ENCODE results near the gene HECW1. TPM values are rescaled to one million over a fixed set of nuclear protein-coding genes. Genes with fewer than 3 reads are reported as not detected.
A peak's percentile ranks its signal among the peaks of the same experiment; 100 is the strongest.

HECW1 gene
- total and polyA plus RNA-seq, 2 of the 13 experiments (the other 11 are each of a cell fraction or from before 2014, with no cell fraction given) = not detected

DNA sequence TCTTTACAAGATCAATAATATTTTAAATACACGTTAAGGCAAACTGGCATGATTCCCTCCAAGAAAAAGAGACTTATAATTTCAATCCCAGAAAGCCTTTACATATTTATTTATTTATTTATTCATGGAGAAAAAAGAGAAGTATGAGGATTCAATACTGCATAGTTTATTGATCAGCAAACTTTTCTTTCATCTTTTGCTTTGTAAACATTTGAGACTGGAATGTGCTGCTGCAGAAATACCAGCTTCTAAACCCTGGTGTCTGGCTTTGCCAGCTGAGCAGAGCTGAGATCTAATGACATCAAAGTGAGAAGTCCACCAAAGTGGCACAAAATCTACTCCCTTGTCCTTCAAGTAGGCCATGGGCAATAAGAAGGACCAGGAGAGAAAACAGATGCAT is 376.8 kb downstream of the HECW1 start (continued):
- TF ChIP-seq, protein P1, sequence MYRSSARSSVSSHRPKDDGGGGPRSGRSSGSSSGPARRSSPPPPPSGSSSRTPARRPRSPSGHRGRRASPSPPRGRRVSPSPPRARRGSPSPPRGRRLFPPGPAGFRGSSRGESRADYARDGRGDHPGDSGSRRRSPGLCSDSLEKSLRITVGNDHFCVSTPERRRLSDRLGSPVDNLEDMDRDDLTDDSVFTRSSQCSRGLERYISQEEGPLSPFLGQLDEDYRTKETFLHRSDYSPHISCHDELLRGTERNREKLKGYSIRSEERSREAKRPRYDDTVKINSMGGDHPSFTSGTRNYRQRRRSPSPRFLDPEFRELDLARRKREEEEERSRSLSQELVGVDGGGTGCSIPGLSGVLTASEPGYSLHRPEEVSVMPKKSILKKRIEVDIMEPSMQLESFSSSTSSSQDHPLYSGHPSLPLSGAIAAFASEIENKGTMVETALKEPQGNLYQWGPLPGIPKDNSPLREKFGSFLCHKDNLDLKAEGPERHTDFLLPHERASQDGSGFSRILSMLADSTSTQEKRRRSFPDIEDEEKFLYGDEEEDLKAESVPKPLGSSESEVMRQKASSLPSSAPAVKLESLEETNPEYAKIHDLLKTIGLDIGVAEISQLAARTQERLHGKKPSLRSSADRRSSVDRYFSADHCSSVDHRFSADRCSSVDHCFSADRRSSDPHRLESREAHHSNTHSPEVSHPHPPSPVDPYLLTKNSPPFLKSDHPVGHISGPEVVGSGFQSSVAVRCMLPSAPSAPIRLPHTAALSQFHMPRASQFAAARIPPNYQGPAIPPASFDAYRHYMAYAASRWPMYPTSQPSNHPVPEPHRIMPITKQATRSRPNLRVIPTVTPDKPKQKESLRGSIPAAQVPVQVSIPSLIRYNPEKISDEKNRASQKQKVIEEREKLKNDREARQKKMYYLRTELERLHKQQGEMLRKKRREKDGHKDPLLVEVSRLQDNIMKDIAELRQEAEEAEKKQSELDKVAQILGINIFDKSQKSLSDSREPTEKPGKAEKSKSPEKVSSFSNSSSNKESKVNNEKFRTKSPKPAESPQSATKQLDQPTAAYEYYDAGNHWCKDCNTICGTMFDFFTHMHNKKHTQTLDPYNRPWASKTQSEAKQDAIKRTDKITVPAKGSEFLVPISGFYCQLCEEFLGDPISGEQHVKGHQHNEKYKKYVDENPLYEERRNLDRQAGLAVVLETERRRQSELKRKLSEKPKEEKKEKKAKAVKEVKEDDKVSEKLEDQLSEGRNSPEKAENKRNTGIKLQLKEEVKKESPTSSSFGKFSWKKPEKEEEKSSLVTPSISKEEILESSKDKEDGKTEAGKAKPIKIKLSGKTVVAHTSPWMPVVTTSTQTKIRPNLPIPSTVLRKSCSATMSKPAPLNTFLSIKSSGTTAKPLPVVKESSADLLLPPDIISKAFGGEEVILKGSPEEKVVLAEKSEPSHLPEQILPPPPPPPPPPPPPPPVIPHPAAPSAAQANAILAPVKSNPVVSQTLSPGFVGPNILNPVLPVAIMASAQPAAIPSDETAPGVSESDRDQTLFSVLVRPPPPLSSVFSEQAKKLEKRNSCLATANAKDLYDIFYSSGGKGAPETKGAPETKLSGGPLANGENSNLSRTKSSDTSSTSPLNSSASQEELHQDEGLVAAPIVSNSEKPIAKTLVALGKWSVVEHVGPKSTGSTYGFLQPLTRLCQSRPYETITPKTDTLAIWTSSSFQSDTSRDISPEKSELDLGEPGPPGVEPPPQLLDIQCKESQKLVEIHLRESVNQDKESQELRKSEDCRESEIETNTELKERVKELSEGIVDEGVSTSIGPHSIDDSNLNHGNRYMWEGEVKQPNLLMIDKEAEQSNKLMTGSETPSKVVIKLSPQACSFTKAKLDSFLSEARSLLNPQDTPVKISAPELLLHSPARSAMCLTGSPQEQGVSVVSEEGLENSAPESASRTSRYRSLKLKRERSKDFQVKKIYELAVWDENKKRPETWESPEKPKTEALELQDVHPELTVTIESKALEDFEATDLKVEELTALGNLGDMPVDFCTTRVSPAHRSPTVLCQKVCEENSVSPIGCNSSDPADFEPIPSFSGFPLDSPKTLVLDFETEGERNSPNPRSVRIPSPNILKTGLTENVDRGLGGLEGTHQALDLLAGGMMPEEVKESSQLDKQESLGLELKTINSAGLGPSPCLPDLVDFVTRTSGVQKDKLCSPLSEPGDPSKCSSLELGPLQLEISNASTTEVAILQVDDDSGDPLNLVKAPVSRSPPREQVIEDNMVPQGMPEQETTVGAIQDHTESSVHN (CRISPR knock-in tag; IDR thresholded peaks at IDR 0.05) = no peak
- TF ChIP-seq ZNF615 (CRISPR knock-in tag; IDR thresholded peaks at IDR 0.05; ENCODE audit: borderline replicate concordance) (no peak), TEAD2 (CRISPR knock-in tag; IDR thresholded peaks at IDR 0.05) (no peak), ZFP37 (CRISPR knock-in tag; IDR thresholded peaks at IDR 0.05; ENCODE audit: borderline replicate concordance) (no peak), TAF1 (CRISPR knock-in tag; IDR thresholded peaks at IDR 0.05) (no peak), ASH2L (IDR thresholded peaks at IDR 0.05; ENCODE audit: insufficient read length, low read depth, low read length) (no peak), GATAD2A (CRISPR knock-in tag; IDR thresholded peaks at IDR 0.05) (peak; percentile 64), ZNF296 (CRISPR knock-in tag; conservative IDR thresholded peaks at IDR 0.05) (no peak), HCFC1 (IDR thresholded peaks at IDR 0.05; ENCODE audit: low read depth, low read length) (no peak), GATAD1 (CRISPR knock-in tag; IDR thresholded peaks at IDR 0.05) (no peak), HMG20A (CRISPR knock-in tag; IDR thresholded peaks at IDR 0.05; ENCODE audit: borderline replicate concordance) (peak; percentile 48; the same call in 1 of the 2 replicates), CREM (IDR thresholded peaks at IDR 0.05) (no peak), CREM (CRISPR knock-in tag; IDR thresholded peaks at IDR 0.05) (no peak), PAWR (CRISPR knock-in tag; IDR thresholded peaks at IDR 0.05; ENCODE audit: borderline replicate concordance) (no peak), PHF21A (CRISPR knock-in tag; IDR thresholded peaks at IDR 0.05) (peak; percentile 20; the same call in 1 of the 2 replicates), RXRB (CRISPR knock-in tag; IDR thresholded peaks at IDR 0.05; ENCODE audit: borderline replicate concordance) (0 out of 2 replicates have a peak, but pooled peaks have one; percentile 16)
- TF ChIP-seq, protein P2, sequence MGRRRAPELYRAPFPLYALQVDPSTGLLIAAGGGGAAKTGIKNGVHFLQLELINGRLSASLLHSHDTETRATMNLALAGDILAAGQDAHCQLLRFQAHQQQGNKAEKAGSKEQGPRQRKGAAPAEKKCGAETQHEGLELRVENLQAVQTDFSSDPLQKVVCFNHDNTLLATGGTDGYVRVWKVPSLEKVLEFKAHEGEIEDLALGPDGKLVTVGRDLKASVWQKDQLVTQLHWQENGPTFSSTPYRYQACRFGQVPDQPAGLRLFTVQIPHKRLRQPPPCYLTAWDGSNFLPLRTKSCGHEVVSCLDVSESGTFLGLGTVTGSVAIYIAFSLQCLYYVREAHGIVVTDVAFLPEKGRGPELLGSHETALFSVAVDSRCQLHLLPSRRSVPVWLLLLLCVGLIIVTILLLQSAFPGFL (CRISPR knock-in tag; IDR thresholded peaks at IDR 0.05) = no peak
- TF ChIP-seq, protein P3, sequence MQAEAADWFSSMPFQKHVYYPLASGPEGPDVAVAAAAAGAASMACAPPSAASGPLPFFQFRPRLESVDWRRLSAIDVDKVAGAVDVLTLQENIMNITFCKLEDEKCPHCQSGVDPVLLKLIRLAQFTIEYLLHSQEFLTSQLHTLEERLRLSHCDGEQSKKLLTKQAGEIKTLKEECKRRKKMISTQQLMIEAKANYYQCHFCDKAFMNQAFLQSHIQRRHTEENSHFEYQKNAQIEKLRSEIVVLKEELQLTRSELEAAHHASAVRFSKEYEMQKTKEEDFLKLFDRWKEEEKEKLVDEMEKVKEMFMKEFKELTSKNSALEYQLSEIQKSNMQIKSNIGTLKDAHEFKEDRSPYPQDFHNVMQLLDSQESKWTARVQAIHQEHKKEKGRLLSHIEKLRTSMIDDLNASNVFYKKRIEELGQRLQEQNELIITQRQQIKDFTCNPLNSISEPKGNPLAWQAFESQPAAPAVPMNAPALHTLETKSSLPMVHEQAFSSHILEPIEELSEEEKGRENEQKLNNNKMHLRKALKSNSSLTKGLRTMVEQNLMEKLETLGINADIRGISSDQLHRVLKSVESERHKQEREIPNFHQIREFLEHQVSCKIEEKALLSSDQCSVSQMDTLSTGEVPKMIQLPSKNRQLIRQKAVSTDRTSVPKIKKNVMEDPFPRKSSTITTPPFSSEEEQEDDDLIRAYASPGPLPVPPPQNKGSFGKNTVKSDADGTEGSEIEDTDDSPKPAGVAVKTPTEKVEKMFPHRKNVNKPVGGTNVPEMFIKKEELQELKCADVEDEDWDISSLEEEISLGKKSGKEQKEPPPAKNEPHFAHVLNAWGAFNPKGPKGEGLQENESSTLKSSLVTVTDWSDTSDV (CRISPR knock-in tag; IDR thresholded peaks at IDR 0.05) = no peak

Measured in HepG2 (cell line).